ENCODE data around the gene CNKSR2.
A peak's percentile ranks its signal among the peaks of the same experiment; 100 is the strongest.

CNKSR2 gene

GRCh38 chrX:21374163-21374993 is at the start of gene CNKSR2:
TSS of gene CNKSR2 (plus strand) at chrX:21374418. CDS start at chrX:21374898, 480 bp downstream.
- peak; percentile 68 to 73 for DNase-seq

GRCh38 chrX:21354725-21355124 is 19.5 kb upstream of the CNKSR2 start:
- no peak for DNase-seq

- no peak for DNase-seq
These were observed 18.4 kb upstream of the CNKSR2 start for GRCh38 chrX:21355831-21356230.

- DNase-seq = no peak
These were observed 4.6 kb upstream of the CNKSR2 start for GRCh38 chrX:21369613-21370012.

- no peak for DNase-seq
These were observed 1.2 kb upstream of the CNKSR2 start for GRCh38 chrX:21373001-21373400.

GRCh38 chrX:21373637-21374162 is 518 bp upstream of the CNKSR2 start:
- peak; percentile 6 to 20 for DNase-seq

- no peak for DNase-seq
These were observed 933 bp downstream of the CNKSR2 start for GRCh38 chrX:21374994-21375707.

GRCh38 chrX:21375708-21376009 is 1.4 kb downstream of the CNKSR2 start:
- no peak for DNase-seq

- no peak for DNase-seq
These were observed 2.4 kb downstream of the CNKSR2 start for GRCh38 chrX:21376636-21377035.

- DNase-seq = no peak
These were observed 5.8 kb downstream of the CNKSR2 start for GRCh38 chrX:21379991-21380390.

GRCh38 chrX:21382715-21383114 is 8.5 kb downstream of the CNKSR2 start:
- DNase-seq = no peak

GRCh38 chrX:21383546-21383945 is 9.3 kb downstream of the CNKSR2 start:
- no peak for DNase-seq

GRCh38 chrX:21384178-21384577 is 10.0 kb downstream of the CNKSR2 start:
- DNase-seq = no peak

- no peak for DNase-seq
These were observed 20.6 kb downstream of the CNKSR2 start for GRCh38 chrX:21394792-21395191.

- no peak for DNase-seq
These were observed 24.2 kb downstream of the CNKSR2 start for GRCh38 chrX:21398426-21398825.

- no peak for DNase-seq
These were observed 26.3 kb downstream of the CNKSR2 start for GRCh38 chrX:21400408-21401121.

GRCh38 chrX:21408307-21408706 is 34.1 kb downstream of the CNKSR2 start:
- DNase-seq = no peak

- no peak for DNase-seq
These were observed 34.6 kb downstream of the CNKSR2 start for GRCh38 chrX:21408788-21409187.

GRCh38 chrX:21412029-21412428 is 37.8 kb downstream of the CNKSR2 start:
- DNase-seq = no peak

GRCh38 chrX:21412883-21413282 is 38.7 kb downstream of the CNKSR2 start:
- no peak for DNase-seq

- DNase-seq = no peak
These were observed 52.9 kb downstream of the CNKSR2 start for GRCh38 chrX:21427086-21427485.

- no peak for DNase-seq
These were observed 62.8 kb downstream of the CNKSR2 start for GRCh38 chrX:21437036-21437435.

- DNase-seq = no peak
These were observed 64.6 kb downstream of the CNKSR2 start for GRCh38 chrX:21438792-21439191.

GRCh38 chrX:21440911-21441310 is 66.7 kb downstream of the CNKSR2 start:
- DNase-seq = no peak

All from stimulated activated CD4-positive, alpha-beta T cell treated with anti-CD3 and anti-CD28 coated beads, Interleukin-4, amount 100 ng/mL, for 4 hours (primary cell).